A673 (cell line): ENCODE measurements around the gene CTNNBL1. TPM values are rescaled to one million over a fixed set of nuclear protein-coding genes. Genes with fewer than 3 reads are reported as not detected.

Source experiments
- BruUV-seq: library from RNA; stranded (reverse); fragments of 400-500 nt; replicated peaks from 2 replicates; lab custom pipeline; 2021; lab: Mats Ljungman, UMichigan
- CTCF ChIA-PET: fragments of 300-600 bp; sonication (Branson Sonifier 250); formaldehyde crosslinking; loops from one replicate; lab custom pipeline; 2022; ENCODE audit warnings: antibody characterized with exemption; lab: Charles Lee
- POLR2A ChIA-PET: fragments of 300-600 bp; sonication (Branson Sonifier 250); formaldehyde crosslinking; loops from one replicate; lab custom pipeline; 2022; ENCODE audit warnings: antibody characterized with exemption; ENCODE audit not compliant: low non-redundant PET; lab: Charles Lee
- DNase-seq: peaks from one replicate; pipeline ENCODE4 v3.0.0-alpha.2; 2015; ENCODE audit warnings: low spot score
- H3K27ac ChIP-seq: fragments of 200-600 bp; sonication (generic); 2 replicates; pipeline ENCODE4 v1.5.1; 2016; ENCODE audit warnings: mixed run types, low read depth, mild to moderate bottlenecking, mixed read lengths, antibody characterized with exemption, low read length; ENCODE audit not compliant: poor library complexity, severe bottlenecking
- H3K27me3 ChIP-seq: fragments of 200-600 bp; sonication (generic); replicated peaks from 2 replicates; pipeline ENCODE4 v1.6.1; 2017; ENCODE audit warnings: mixed run types, low read depth, mild to moderate bottlenecking, mixed read lengths, antibody characterized with exemption, low read length; ENCODE audit not compliant: insufficient read depth, poor library complexity
- H3K36me3 ChIP-seq: fragments of 200-600 bp; sonication (generic); 2 replicates; pipeline ENCODE4 v1.6.1; 2016; ENCODE audit warnings: mixed run types, mild to moderate bottlenecking, mixed read lengths, antibody characterized with exemption, low read length; ENCODE audit not compliant: insufficient read depth, poor library complexity, severe bottlenecking
- H3K4me1 ChIP-seq: fragments of 200-600 bp; sonication (generic); 2 replicates; pipeline ENCODE4 v1.6.1; 2017; ENCODE audit warnings: mixed run types, mild to moderate bottlenecking, mixed read lengths, antibody characterized with exemption, low read length; ENCODE audit not compliant: insufficient read depth, poor library complexity, severe bottlenecking
- H3K4me3 ChIP-seq: fragments of 200-600 bp; sonication (generic); 2 replicates; pipeline ENCODE4 v1.5.1; 2016; ENCODE audit warnings: low read depth, mixed run types, mild to moderate bottlenecking, mixed read lengths, low read length; ENCODE audit not compliant: poor library complexity, severe bottlenecking
- H3K9me3 ChIP-seq: fragments of 200-600 bp; sonication (generic); 2 replicates; pipeline ENCODE4 v1.6.1; 2016; ENCODE audit warnings: mixed run types, low read depth, mild to moderate bottlenecking, mixed read lengths, antibody characterized with exemption, low read length; ENCODE audit not compliant: poor library complexity, severe bottlenecking
- EZH2 ChIP-seq: fragments of 200-600 bp; sonication (generic); IDR thresholded peaks from 2 replicates; pipeline ENCODE4 v1.6.1; 2017; ENCODE audit warnings: borderline replicate concordance, low read depth, mild to moderate bottlenecking, mixed read lengths, antibody characterized with exemption, low read length; ENCODE audit not compliant: poor library complexity, severe bottlenecking
- intact Hi-C: fragments of 100-400 bp; cut with micrococcal nuclease; formaldehyde crosslinking; loops from one replicate; pipeline ENCODE4 v1.10.0; 2022; ENCODE audit not compliant: unreplicated experiment
- total RNA-seq: library from RNA; stranded (reverse); gene quantifications from 2 replicates; pipeline ENCODE4 v1.2.3, GENCODE V29; 2021
- TF ChIP-seq, protein P1 (sequence below): fragments of 300-800, 200-600 bp; sonication (generic); conservative IDR thresholded peaks from 2 replicates; pipeline ENCODE4 v1.5.1; 2017; ENCODE audit warnings: low read depth, mild to moderate bottlenecking, antibody characterized with exemption, low read length, moderate library complexity, mixed read lengths

The CTNNBL1 gene
- total RNA-seq, 1 experiment from 2014 or later = 88.5 TPM

- intact Hi-C loops = no loop called here
- ChIA-PET POLR2A (interaction anchor here (0.7 kb wide), 1 partner anchor 340 kb away, joined by 5 read pairs; no protein-coding TSS in a partner anchor), CTCF (no interaction called here)
- no peaks in the 10 kb centered on the region for H3K4me1 ChIP-seq
- H3K9me3 ChIP-seq = no peaks in the 10 kb centered on the region
- BruUV-seq = no TSS peak
- TF ChIP-seq EZH2 = no peak
- TF ChIP-seq, protein P1, sequence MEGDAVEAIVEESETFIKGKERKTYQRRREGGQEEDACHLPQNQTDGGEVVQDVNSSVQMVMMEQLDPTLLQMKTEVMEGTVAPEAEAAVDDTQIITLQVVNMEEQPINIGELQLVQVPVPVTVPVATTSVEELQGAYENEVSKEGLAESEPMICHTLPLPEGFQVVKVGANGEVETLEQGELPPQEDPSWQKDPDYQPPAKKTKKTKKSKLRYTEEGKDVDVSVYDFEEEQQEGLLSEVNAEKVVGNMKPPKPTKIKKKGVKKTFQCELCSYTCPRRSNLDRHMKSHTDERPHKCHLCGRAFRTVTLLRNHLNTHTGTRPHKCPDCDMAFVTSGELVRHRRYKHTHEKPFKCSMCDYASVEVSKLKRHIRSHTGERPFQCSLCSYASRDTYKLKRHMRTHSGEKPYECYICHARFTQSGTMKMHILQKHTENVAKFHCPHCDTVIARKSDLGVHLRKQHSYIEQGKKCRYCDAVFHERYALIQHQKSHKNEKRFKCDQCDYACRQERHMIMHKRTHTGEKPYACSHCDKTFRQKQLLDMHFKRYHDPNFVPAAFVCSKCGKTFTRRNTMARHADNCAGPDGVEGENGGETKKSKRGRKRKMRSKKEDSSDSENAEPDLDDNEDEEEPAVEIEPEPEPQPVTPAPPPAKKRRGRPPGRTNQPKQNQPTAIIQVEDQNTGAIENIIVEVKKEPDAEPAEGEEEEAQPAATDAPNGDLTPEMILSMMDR = no peak
- no peak overlapping the region for H3K27ac ChIP-seq
- no peak for DNase-seq
- peaks cover 24% of the 10 kb centered on the region for H3K27me3 ChIP-seq
- H3K4me3 ChIP-seq = no peak overlapping the region
- H3K36me3 ChIP-seq = no peaks in the 10 kb centered on the region
These were observed 44.8 kb upstream of the CTNNBL1 start for GRCh38 chr20:37649017-37649416.

GRCh38 chr20:37649676-37650370 is 44.0 kb upstream of the CTNNBL1 start:
- CTCF ChIA-PET = no interaction called here
- POLR2A ChIA-PET = interaction anchor here (0.6 to 0.7 kb wide), 2 partner anchors 47 to 339 kb away, joined by 3 to 5 read pairs; no protein-coding TSS in a partner anchor
- Histone ChIP-seq H3K9me3 (no peaks in the 10 kb centered on the region), H3K27me3 (peaks cover 16% of the 10 kb centered on the region), H3K36me3 (no peaks in the 10 kb centered on the region), H3K4me3 (no peak overlapping the region), H3K4me1 (no peaks in the 10 kb centered on the region), H3K27ac (no peak overlapping the region)
- DNase-seq = no peak
- intact Hi-C loops = loop anchor here (5.0 to 10.0 kb wide), 2 partner anchors 245 to 332 kb away; no protein-coding TSS in a partner anchor
- BruUV-seq = no TSS peak
- TF ChIP-seq, protein P1 = no peak
- no peak for TF ChIP-seq EZH2

DNA sequence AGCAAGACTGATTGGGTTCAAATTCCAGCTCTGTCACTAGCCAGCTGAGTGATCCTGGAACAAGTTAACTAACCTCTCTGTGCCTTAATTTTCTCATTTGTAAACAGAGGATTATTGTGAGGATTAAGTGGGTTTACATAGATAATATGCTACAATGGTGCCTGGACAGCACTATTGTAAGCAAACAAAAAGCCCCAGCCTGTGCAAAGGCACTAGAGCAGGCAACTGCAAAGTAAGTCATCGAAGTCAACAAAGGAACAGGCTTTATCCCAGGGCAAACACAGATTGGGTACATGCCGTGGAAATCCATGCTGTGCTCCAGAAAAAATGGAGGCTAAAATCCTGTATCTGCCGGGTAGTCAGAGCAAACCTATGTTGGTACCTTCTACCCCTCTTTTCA is 43.2 kb upstream of the CTNNBL1 start:
- no peak for TF ChIP-seq EZH2
- TF ChIP-seq, protein P1 = no peak
- Histone ChIP-seq H3K27me3 (peaks cover 7% of the 10 kb centered on the region), H3K4me1 (no peaks in the 10 kb centered on the region), H3K4me3 (no peak overlapping the region), H3K36me3 (no peaks in the 10 kb centered on the region), H3K27ac (no peak overlapping the region), H3K9me3 (no peaks in the 10 kb centered on the region)
- ChIA-PET CTCF (no interaction called here), POLR2A (interaction anchor here (0.6 kb wide), 1 partner anchor 47 kb away, joined by 3 read pairs; no protein-coding TSS in a partner anchor)
- intact Hi-C loops = loop anchor here (5.0 to 10.0 kb wide), 2 partner anchors 244 to 332 kb away; no protein-coding TSS in a partner anchor
- no peak for DNase-seq
- no TSS peak for BruUV-seq
